Hepatocyte (in vitro differentiated cells): ENCODE results near the gene MRGPRD. TPM values are rescaled to one million over a fixed set of nuclear protein-coding genes. Genes with fewer than 3 reads are reported as not detected.
A peak's percentile ranks its signal among the peaks of the same experiment; 100 is the strongest.

Source experiments
- DNase-seq: peaks from one replicate; pipeline ENCODE4 v3.0.0-alpha.2; 2016; ENCODE audit warnings: low spot score
- H2AFZ ChIP-seq: fragments of 200-600 bp; sonication (generic); 2 replicates; pipeline ENCODE4 v1.6.0; 2016; ENCODE audit warnings: antibody characterized with exemption, mild to moderate bottlenecking
- H3K27ac ChIP-seq: fragments of 200-600 bp; sonication (generic); 2 replicates; pipeline ENCODE4 v1.5.1; 2016; ENCODE audit warnings: mild to moderate bottlenecking
- H3K27me3 ChIP-seq: fragments of 200-600 bp; sonication (generic); 2 replicates; pipeline ENCODE4 v1.6.1; 2016
- H3K36me3 ChIP-seq: fragments of 200-600 bp; sonication (generic); replicated peaks from 2 replicates; pipeline ENCODE4 v1.5.1; 2016; ENCODE audit warnings: low read depth; ENCODE audit not compliant: insufficient read depth
- H3K4me1 ChIP-seq: fragments of 200-600 bp; sonication (generic); 2 replicates; pipeline ENCODE4 v1.5.1; 2016; ENCODE audit warnings: mild to moderate bottlenecking, moderate library complexity; ENCODE audit not compliant: insufficient read depth
- H3K4me2 ChIP-seq: fragments of 200-600 bp; sonication (generic); 2 replicates; pipeline ENCODE4 v1.6.0; 2016
- H3K4me3 ChIP-seq: fragments of 200-600 bp; sonication (generic); 2 replicates; pipeline ENCODE4 v1.5.1; 2016; ENCODE audit warnings: mild to moderate bottlenecking
- H3K79me2 ChIP-seq: fragments of 200-600 bp; sonication (generic); 2 replicates; pipeline ENCODE4 v1.6.0; 2017; ENCODE audit warnings: mild to moderate bottlenecking
- H3K9me2 ChIP-seq: fragments of 200-600 bp; sonication (generic); replicated peaks from 2 replicates; pipeline ENCODE4 v1.6.0; 2017; ENCODE audit warnings: mild to moderate bottlenecking; ENCODE audit not compliant: insufficient read depth
- H3K9me3 ChIP-seq: fragments of 200-600 bp; sonication (generic); 2 replicates; pipeline ENCODE4 v1.5.1; 2016; ENCODE audit warnings: low read depth, mild to moderate bottlenecking
- H4K20me1 ChIP-seq: fragments of 200-600 bp; sonication (generic); 2 replicates; pipeline ENCODE4 v1.6.0; 2016; ENCODE audit warnings: mild to moderate bottlenecking; ENCODE audit not compliant: insufficient read depth, poor library complexity, severe bottlenecking
- CTCF ChIP-seq: fragments of 200-600 bp; sonication (generic); IDR thresholded peaks from 2 replicates; pipeline ENCODE4 v1.5.1; 2016; ENCODE audit warnings: antibody characterized with exemption, mild to moderate bottlenecking; ENCODE audit not compliant: poor library complexity
- EZH2 ChIP-seq: fragments of 200-600 bp; sonication (generic); IDR thresholded peaks from 2 replicates; pipeline ENCODE4 v1.6.1; 2016; ENCODE audit warnings: antibody characterized with exemption, mild to moderate bottlenecking, borderline replicate concordance
- EZH2phosphoT487 ChIP-seq: fragments of 200-600 bp; sonication (generic); IDR thresholded peaks from one replicate; pipeline ENCODE4 v1.6.1; 2018; ENCODE audit warnings: antibody characterized with exemption, mild to moderate bottlenecking, low read depth, moderate library complexity; ENCODE audit not compliant: unreplicated experiment, severe bottlenecking
- WGBS: methylation state at CpG from one replicate; pipeline ENCODE4 v1.1.6; 2016; ENCODE audit warnings: low lambda C conversion rate; ENCODE audit errors: missing lambda C conversion rate; 5-methylcytosine and 5-hydroxymethylcytosine counted together
- polyA plus RNA-seq: library from polyadenylated mRNA; unstranded; fragments of >200 nt; fragmentation: Nextera tagmentation; extraction: Ambion mirVana; gene quantifications from 2 replicates; pipeline ENCODE4 v1.2.1, GENCODE V29; 2016
- total RNA-seq: library from RNA; depleted of rRNA; stranded (reverse); fragments of >200 nt; gene quantifications from 2 replicates; pipeline ENCODE4 v1.2.3, GENCODE V29; 2014

The MRGPRD gene
- total and polyA plus RNA-seq, 2 experiments from 2014 or later: not detected

- WGBS: 62% methylated on average over 20 of the region's 21 CpGs
- Histone ChIP-seq H3K4me1 (peaks cover 74% of the 10 kb centered on the region), H3K79me2 (no peaks in the 10 kb centered on the region), H3K27ac (peak overlapping the region; percentile 93), H3K27me3 (no peaks in the 10 kb centered on the region), H2AFZ (no peak overlapping the region), H3K36me3 (no peaks in the 10 kb centered on the region), H3K4me2 (peak overlapping the region; percentile 76), H3K4me3 (peak overlapping the region; percentile 17), H3K9me2 (no peaks in the 10 kb centered on the region), H3K9me3 (no peaks in the 10 kb centered on the region), H4K20me1 (no peaks in the 10 kb centered on the region)
- TF ChIP-seq EZH2: no peak
- no peak for TF ChIP-seq CTCF
- no peak for DNase-seq
Observed at GRCh38 chr11:69012092-69013008, 31.6 kb upstream of the MRGPRD start.

DNA sequence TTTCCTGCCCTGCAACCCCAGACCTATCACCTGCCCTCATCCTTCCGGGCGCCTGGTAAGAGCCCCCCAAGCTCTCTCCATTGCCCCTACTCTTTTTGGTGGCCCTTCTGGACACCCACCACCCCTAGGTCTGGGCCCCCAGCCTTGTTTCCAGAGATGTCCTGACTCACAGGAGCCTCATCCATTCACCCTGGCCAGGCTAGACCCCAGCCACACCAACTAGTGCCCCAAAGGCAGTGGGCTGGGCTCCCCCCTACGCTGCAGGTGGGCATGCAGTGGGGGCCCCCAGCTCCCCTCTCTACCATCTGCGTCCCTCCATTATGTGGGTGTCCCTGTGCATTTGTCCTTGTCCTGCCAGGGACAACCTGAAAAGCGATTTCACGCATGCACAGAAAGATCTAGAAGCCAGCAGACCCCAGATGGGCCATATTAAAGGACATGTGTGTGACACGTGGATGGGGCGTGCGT, 30.9 kb upstream of the MRGPRD start:
- no peak overlapping the region for H2AFZ ChIP-seq
- no peaks in the 10 kb centered on the region for H3K9me2 ChIP-seq
- peaks cover 78% of the 10 kb centered on the region for H3K4me1 ChIP-seq
- no peak overlapping the region for H3K27ac ChIP-seq
- no peak overlapping the region for H3K4me3 ChIP-seq
- no peaks in the 10 kb centered on the region for H4K20me1 ChIP-seq
- 94% methylated on average over 9 of the region's 9 CpGs for WGBS
- peak overlapping the region; percentile 76 for H3K4me2 ChIP-seq
- H3K9me3 ChIP-seq: no peaks in the 10 kb centered on the region
- no peaks in the 10 kb centered on the region for H3K36me3 ChIP-seq
- TF ChIP-seq EZH2 (no peak), CTCF (no peak), EZH2phosphoT487 (no peak)
- H3K27me3 ChIP-seq: no peaks in the 10 kb centered on the region
- no peaks in the 10 kb centered on the region for H3K79me2 ChIP-seq
- no peak for DNase-seq

- no peaks in the 10 kb centered on the region for H3K36me3 ChIP-seq
- no peak overlapping the region for H2AFZ ChIP-seq
- TF ChIP-seq EZH2phosphoT487 (no peak), EZH2 (no peak), CTCF (no peak)
- peaks cover 78% of the 10 kb centered on the region for H3K4me1 ChIP-seq
- H3K79me2 ChIP-seq: no peaks in the 10 kb centered on the region
- H3K4me3 ChIP-seq: no peak overlapping the region
- H4K20me1 ChIP-seq: no peaks in the 10 kb centered on the region
- H3K27ac ChIP-seq: peak overlapping the region; percentile 96
- no peaks in the 10 kb centered on the region for H3K9me3 ChIP-seq
- H3K9me2 ChIP-seq: no peaks in the 10 kb centered on the region
- peak; percentile 91 for DNase-seq
- peak overlapping the region; percentile 76 for H3K4me2 ChIP-seq
- H3K27me3 ChIP-seq: no peaks in the 10 kb centered on the region
- WGBS: 23% methylated on average over 29 of the region's 43 CpGs
Observed at GRCh38 chr11:69010964-69011623, 30.3 kb upstream of the MRGPRD start.
